Panc1 (cell line): ENCODE measurements around the gene ERAL1. TPM values are rescaled to one million over a fixed set of nuclear protein-coding genes. Genes with fewer than 3 reads are reported as not detected.

Experiments
- microRNA-seq: library from miRNA; unstranded; fragments of <30 nt; microRNA quantifications from one replicate; pipeline ENCODE4 v1.1.0, GENCODE V29; 2020; ENCODE audit not compliant: unreplicated experiment
- total RNA-seq: library from RNA; stranded (reverse); gene quantifications from one replicate; pipeline ENCODE4 v1.2.1, GENCODE V29; 2021; ENCODE audit not compliant: unreplicated experiment

Gene ERAL1
- total RNA-seq, 1 experiment from 2014 or later: 74.2 TPM

Small RNA genes within 50 kb of the gene (microRNA-seq; reads per million reads assigned to microRNA genes)
- not detected for gene MIR451B

Other genes starting within 250 kb of the ERAL1 start
- gene RSKR, start 240.8 kb upstream of the ERAL1 start, total RNA-seq: 17.2 TPM
- gene BLTP2, start 209.9 kb upstream of the ERAL1 start, total RNA-seq: 271 TPM
- 72.1 TPM for gene SDF2, start 193.1 kb upstream of the ERAL1 start, total RNA-seq
- 108 TPM for gene SUPT6H, start 192.8 kb upstream of the ERAL1 start, total RNA-seq
- 4.9 TPM for gene PROCA1, start 143.1 kb upstream of the ERAL1 start, total RNA-seq
- gene RAB34, start 137.1 kb upstream of the ERAL1 start, total RNA-seq: 284 TPM
- gene RPL23A, start 135.0 kb upstream of the ERAL1 start, total RNA-seq: 1,475 TPM
- gene TLCD1, start 128.8 kb upstream of the ERAL1 start, total RNA-seq: 55.7 TPM
- 11.9 TPM for gene NEK8, start 126.2 kb upstream of the ERAL1 start, total RNA-seq
- 108 TPM for gene TRAF4, start 111.0 kb upstream of the ERAL1 start, total RNA-seq
- 38.5 TPM for gene FAM222B, start 12.2 kb upstream of the ERAL1 start, total RNA-seq
- gene FLOT2, start 42.7 kb downstream of the ERAL1 start, total RNA-seq: 110 TPM
- 5.2 TPM for gene DHRS13, start 48.1 kb downstream of the ERAL1 start, total RNA-seq
- gene PHF12, start 96.5 kb downstream of the ERAL1 start, total RNA-seq: 79.1 TPM
- not detected for gene SEZ6, start 151.0 kb downstream of the ERAL1 start, total RNA-seq
- 2.4 TPM for gene PIPOX, start 188.1 kb downstream of the ERAL1 start, total RNA-seq